Sigmoid colon (tissue), 4 donors: ENCODE results near the gene PSORS1C1.

Source experiments
- EP300 ChIP-seq, 4 donors: sonication (generic); formaldehyde crosslinking; IDR thresholded peaks; one replicate each; pipeline ENCODE4 v1.6.1; 2017; ENCODE audit warnings: antibody characterized with exemption in 4 of 4
- POLR2AphosphoS5 ChIP-seq, 4 donors: sonication (generic); formaldehyde crosslinking; IDR thresholded peaks; one replicate each; pipeline ENCODE4 v1.6.1; 2017; ENCODE audit warnings: antibody characterized with exemption in 4 of 4
- TF ChIP-seq, protein P1 (sequence below), 4 experiments: fragments of 450-650 bp in 3 of 4; fragments of 200-600 bp in 1 of 4; IDR thresholded peaks; one replicate each; pipeline ENCODE4 v1.5.1; 2016 to 2019; ENCODE audit warnings: antibody characterized with exemption in 4 of 4, mild to moderate bottlenecking in 3 of 4, moderate library complexity in 2 of 4

DNA sequence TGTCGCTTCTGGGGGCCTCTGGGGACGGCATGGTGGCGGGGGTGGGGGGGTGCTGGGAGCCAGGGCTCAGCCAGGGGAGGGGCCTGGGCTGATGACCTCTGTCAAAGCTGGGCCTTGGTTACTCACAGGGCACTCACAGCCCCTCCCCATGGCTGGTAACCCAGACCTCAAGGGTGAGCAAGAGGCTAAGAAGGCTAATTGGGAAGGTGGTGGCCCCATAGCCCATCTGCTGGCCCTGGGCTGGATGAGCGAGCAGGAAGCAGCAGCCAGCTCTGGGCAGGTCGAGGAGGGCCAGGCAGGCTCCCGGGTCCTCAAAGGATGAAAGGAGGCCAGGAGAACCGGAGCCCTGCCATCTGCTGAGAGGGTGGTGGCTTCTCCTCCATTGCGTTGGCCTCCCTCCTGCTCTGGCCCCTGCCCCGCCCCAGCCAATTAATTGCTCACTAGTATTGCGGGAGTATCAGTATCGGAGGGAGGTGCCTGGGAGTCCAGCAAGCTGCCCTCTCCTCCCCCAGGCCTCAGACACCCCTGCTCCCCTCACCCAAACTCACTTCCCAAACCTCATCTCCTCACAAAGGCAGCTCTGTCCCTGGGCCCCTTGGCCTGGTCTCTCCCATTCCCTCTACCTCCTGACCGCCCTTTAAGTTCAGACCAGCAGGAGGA lies 6.7 kb downstream of the PSORS1C1 start:
- TF ChIP-seq, protein P1, sequence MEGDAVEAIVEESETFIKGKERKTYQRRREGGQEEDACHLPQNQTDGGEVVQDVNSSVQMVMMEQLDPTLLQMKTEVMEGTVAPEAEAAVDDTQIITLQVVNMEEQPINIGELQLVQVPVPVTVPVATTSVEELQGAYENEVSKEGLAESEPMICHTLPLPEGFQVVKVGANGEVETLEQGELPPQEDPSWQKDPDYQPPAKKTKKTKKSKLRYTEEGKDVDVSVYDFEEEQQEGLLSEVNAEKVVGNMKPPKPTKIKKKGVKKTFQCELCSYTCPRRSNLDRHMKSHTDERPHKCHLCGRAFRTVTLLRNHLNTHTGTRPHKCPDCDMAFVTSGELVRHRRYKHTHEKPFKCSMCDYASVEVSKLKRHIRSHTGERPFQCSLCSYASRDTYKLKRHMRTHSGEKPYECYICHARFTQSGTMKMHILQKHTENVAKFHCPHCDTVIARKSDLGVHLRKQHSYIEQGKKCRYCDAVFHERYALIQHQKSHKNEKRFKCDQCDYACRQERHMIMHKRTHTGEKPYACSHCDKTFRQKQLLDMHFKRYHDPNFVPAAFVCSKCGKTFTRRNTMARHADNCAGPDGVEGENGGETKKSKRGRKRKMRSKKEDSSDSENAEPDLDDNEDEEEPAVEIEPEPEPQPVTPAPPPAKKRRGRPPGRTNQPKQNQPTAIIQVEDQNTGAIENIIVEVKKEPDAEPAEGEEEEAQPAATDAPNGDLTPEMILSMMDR (IDR thresholded peaks at IDR 0.05): no peak
- TF ChIP-seq EP300 (IDR thresholded peaks at IDR 0.05): no peak
- no peak for TF ChIP-seq POLR2AphosphoS5 (IDR thresholded peaks at IDR 0.05)
